HepG2 (cell line): ENCODE results near the gene ABHD6. TPM values are rescaled to one million over a fixed set of nuclear protein-coding genes. Genes with fewer than 3 reads are reported as not detected.

Experiments
- ATAC-seq: fragments of 200-7000 bp; cut with Tn5 transposase; 3 replicates; pipeline ENCODE4 v1.9.1; 2020; ENCODE audit warnings: mild to moderate bottlenecking, moderate library complexity
- BruUV-seq: library from RNA; stranded (reverse); fragments of 400-500 nt; replicated peaks from 2 replicates; lab custom pipeline; 2021; lab: Mats Ljungman, UMichigan
- CTCF ChIA-PET: fragments of 300-600 bp; formaldehyde crosslinking; extraction: SDS; loops from one replicate; lab custom pipeline; 2021; ENCODE audit warnings: low total read pairs, inconsistent platforms, low intra/inter-chr PET ratio; lab: Yijun Ruan, JAX
- POLR2A ChIA-PET: fragments of 350-600 bp; sonication (Branson Sonifier 250); formaldehyde crosslinking; loops from one replicate; lab custom pipeline; 2020; ENCODE audit warnings: antibody characterized with exemption, inconsistent platforms; lab: Yijun Ruan, JAX
- DNase-seq: peaks from one replicate; pipeline ENCODE4 v3.0.0-alpha.2; 2015; ENCODE audit warnings: low spot score
- FAIRE-seq: peaks from 3 replicates; lab custom pipeline; 2011; peaks lifted over from hg19 to GRCh38; lab: Jason Lieb, UNC
- H2AFZ ChIP-seq: one replicate; pipeline ENCODE4 v1.6.1; 2011; ENCODE audit warnings: low read length, inconsistent platforms
- H3K27ac ChIP-seq: fragments of 300-600 bp; 3 replicates; pipeline ENCODE4 v1.8.0; 2011; ENCODE audit warnings: mixed run types, mild to moderate bottlenecking, mixed read lengths, low read length, inconsistent platforms; ENCODE audit not compliant: insufficient read depth; ENCODE audit errors: extremely low read length
- H3K27me3 ChIP-seq, 2 experiments: fragments of 200-600 bp in 1 of 2; 2 replicates in 1 of 2; 3 replicates in 1 of 2; pipeline versions ENCODE4 v1.6.0 to v1.8.0; 2011; ENCODE audit warnings: low read length in 2 of 2, mild to moderate bottlenecking in 2 of 2, moderate library complexity in 2 of 2, inconsistent platforms in 1 of 2; ENCODE audit not compliant: insufficient read depth in 2 of 2, control insufficient read depth in 1 of 2
- H3K36me3 ChIP-seq, 2 experiments: fragments of 200-600 bp in 1 of 2; replicated peaks in 1 of 2; 2 replicates in 1 of 2; 3 replicates in 1 of 2; pipeline versions ENCODE4 v1.5.1 to v1.8.0; 2011; ENCODE audit warnings: low read length in 2 of 2, inconsistent platforms in 1 of 2; ENCODE audit not compliant: insufficient read depth in 2 of 2, control insufficient read depth in 1 of 2
- H3K4me1 ChIP-seq: 2 replicates; pipeline ENCODE4 v1.5.1; 2012; ENCODE audit warnings: low read length, inconsistent platforms; ENCODE audit not compliant: insufficient read depth
- H3K4me2 ChIP-seq: 2 replicates; pipeline ENCODE4 v1.6.0; 2011; ENCODE audit warnings: low read depth, low read length, inconsistent platforms
- H3K4me3 ChIP-seq, 3 experiments: fragments of 200-600 bp in 1 of 3; sonication (generic), shearing (Covaris generic) in 1 of 3; replicated peaks in 1 of 3; 2 replicates each; pipeline ENCODE4 v1.5.1; 2011 to 2016; ENCODE audit warnings: low read length in 3 of 3, inconsistent platforms in 2 of 3, low read depth in 2 of 3, mild to moderate bottlenecking in 2 of 3, control low read depth in 1 of 3, mixed read lengths in 1 of 3; ENCODE audit not compliant: insufficient read depth in 1 of 3
- H3K79me2 ChIP-seq: one replicate; pipeline ENCODE4 v1.6.1; 2011; ENCODE audit warnings: low read length, inconsistent platforms; ENCODE audit not compliant: insufficient read depth
- H3K9ac ChIP-seq: 2 replicates; pipeline ENCODE4 v1.6.0; 2011; ENCODE audit warnings: mild to moderate bottlenecking, low read depth, low read length, inconsistent platforms; ENCODE audit not compliant: insufficient read depth
- H3K9me3 ChIP-seq: 2 replicates; pipeline ENCODE4 v1.5.1; 2012; ENCODE audit warnings: mild to moderate bottlenecking, low read length
- H4K20me1 ChIP-seq: 2 replicates; pipeline ENCODE4 v1.6.0; 2011; ENCODE audit warnings: inconsistent platforms, mild to moderate bottlenecking, low read length, moderate library complexity; ENCODE audit not compliant: insufficient read depth
- CHD4 ChIP-seq: fragments of 200-600 bp; sonication (generic); IDR thresholded peaks from 2 replicates; pipeline ENCODE4 v1.7.0; 2017; ENCODE audit warnings: mild to moderate bottlenecking, low read length, borderline replicate concordance
- NAIF1 ChIP-seq: sonication (generic); formaldehyde crosslinking; IDR thresholded peaks from 2 replicates; pipeline ENCODE4 v1.5.0; 2020; ENCODE audit warnings: mild to moderate bottlenecking, missing genetic modification reagents, borderline replicate concordance
- SMARCC2 ChIP-seq: fragments of 450-650 bp; IDR thresholded peaks from 2 replicates; pipeline ENCODE4 v1.6.1; 2017; ENCODE audit warnings: antibody characterized with exemption, mild to moderate bottlenecking
- TAF1 ChIP-seq: sonication (generic); formaldehyde crosslinking; IDR thresholded peaks from 2 replicates; pipeline ENCODE4 v1.4.0; 2020; ENCODE audit warnings: missing genetic modification reagents
- TBX2 ChIP-seq: sonication (generic); formaldehyde crosslinking; IDR thresholded peaks from 2 replicates; pipeline ENCODE4 v1.5.0; 2020; ENCODE audit warnings: missing genetic modification reagents, mild to moderate bottlenecking, borderline replicate concordance
- TOPORS ChIP-seq: sonication (generic); formaldehyde crosslinking; IDR thresholded peaks from 2 replicates; pipeline ENCODE4 v1.8.0; 2023; ENCODE audit warnings: mild to moderate bottlenecking, missing genetic modification reagents
- ZNF468 ChIP-seq: sonication (generic); formaldehyde crosslinking; IDR thresholded peaks from 2 replicates; pipeline ENCODE4 v1.8.0; 2022; ENCODE audit warnings: mild to moderate bottlenecking, moderate library complexity, missing genetic modification reagents
- ZNF484 ChIP-seq: sonication (generic); formaldehyde crosslinking; IDR thresholded peaks from 2 replicates; pipeline ENCODE4 v1.5.1; 2020; ENCODE audit warnings: mild to moderate bottlenecking, low read depth, missing genetic modification reagents, borderline replicate concordance
- ZNF563 ChIP-seq: sonication (generic); formaldehyde crosslinking; IDR thresholded peaks from 2 replicates; pipeline ENCODE4 v1.8.0; 2022; ENCODE audit warnings: mild to moderate bottlenecking, moderate library complexity, missing genetic modification reagents
- ZNF589 ChIP-seq: sonication (generic); formaldehyde crosslinking; conservative IDR thresholded peaks from 2 replicates; pipeline ENCODE4 v1.8.0; 2022; ENCODE audit warnings: mild to moderate bottlenecking, moderate library complexity, missing genetic modification reagents
- ZNF598 ChIP-seq: sonication (generic); formaldehyde crosslinking; IDR thresholded peaks from 2 replicates; pipeline ENCODE4 v1.5.1; 2020; ENCODE audit warnings: mild to moderate bottlenecking, missing genetic modification reagents, borderline replicate concordance
- ZNF720 ChIP-seq: sonication (generic); formaldehyde crosslinking; IDR thresholded peaks from 2 replicates; pipeline ENCODE4 v1.4.0; 2020; ENCODE audit warnings: missing genetic modification reagents
- WGBS: methylation state at CpG from one replicate; pipeline ENCODE4 v1.1.6; 2017; ENCODE audit warnings: low lambda C conversion rate; 5-methylcytosine and 5-hydroxymethylcytosine counted together
- in situ Hi-C: cut with HindIII; loops from 2 replicates; pipeline ENCODE4 v1.10.0; 2017; ENCODE audit warnings: low pct_unique_long_range_greater_than_20kb; ENCODE audit not compliant: extremely low pct_ligation_motif_present
- intact Hi-C: fragments of 100-400 bp; cut with micrococcal nuclease; formaldehyde crosslinking; loops from one replicate; pipeline ENCODE4 v1.10.0; 2022; ENCODE audit not compliant: unreplicated experiment
- polyA plus RNA-seq, 8 experiments: library from polyadenylated mRNA; depleted of rRNA in 3 of 8; stranded (reverse) in 7 of 8; unstranded in 1 of 8; fragments of >200 nt; fragmentation: Illumina TruSeq in 4 of 8; extraction: Trizol in 4 of 8; gene quantifications; 2 replicates each; pipeline versions ENCODE4 v1.2.1 to v1.2.3, GENCODE V29; 2011 to 2016; ENCODE audit warnings: low read depth in 4 of 8, missing spikeins in 1 of 8, mixed read lengths in 1 of 8; ENCODE audit not compliant: insufficient read depth in 1 of 8
- total RNA-seq, 5 experiments: library from RNA; depleted of rRNA; stranded (reverse); fragments of >200 nt; fragmentation: Illumina TruSeq; extraction: Trizol; gene quantifications; 2 replicates each; pipeline ENCODE4 v1.2.3, GENCODE V29; 2016; ENCODE audit warnings: low read depth in 1 of 5
- TF ChIP-seq, protein P1 (sequence below): sonication (generic); formaldehyde crosslinking; IDR thresholded peaks from 2 replicates; pipeline ENCODE4 v1.8.0; 2022; ENCODE audit warnings: mild to moderate bottlenecking, missing genetic modification reagents
- TF ChIP-seq, protein P2 (sequence below): sonication (generic); formaldehyde crosslinking; IDR thresholded peaks from 2 replicates; pipeline ENCODE4 v1.8.1; 2022; ENCODE audit warnings: mild to moderate bottlenecking, missing genetic modification reagents

Gene ABHD6
- total and polyA plus RNA-seq, 2 of the 13 experiments (the other 11 are each of a cell fraction or from before 2014, with no cell fraction given) = 9.0 to 17.2 TPM

DNA sequence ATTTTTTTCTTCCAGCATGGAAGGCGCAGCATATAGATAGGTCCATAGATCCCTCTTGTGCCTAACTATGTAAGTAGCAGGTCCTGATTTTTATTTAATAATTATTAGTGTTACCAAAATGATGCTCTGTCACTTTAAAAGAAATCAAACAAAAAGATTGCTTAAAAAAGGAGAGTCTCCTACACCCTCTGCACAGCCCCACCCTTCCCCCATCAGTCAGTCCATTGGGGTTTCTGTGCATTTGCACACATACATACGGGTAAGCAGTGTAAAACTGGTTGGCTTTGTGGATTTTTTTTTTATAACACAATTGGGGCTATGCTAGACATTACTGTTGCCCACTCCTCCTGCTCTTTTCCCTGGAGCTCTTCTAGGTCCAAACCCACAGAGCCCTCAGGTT lies 61.5 kb downstream of the ABHD6 start:
- H3K9ac ChIP-seq = no peak overlapping the region
- CTCF ChIA-PET = interaction anchor here (1.0 to 2.4 kb wide), 4 partner anchors 82 to 132 kb away, joined by 3 to 38 read pairs (median 7); no protein-coding TSS in a partner anchor
- H3K27ac ChIP-seq = no peak overlapping the region
- no peak for FAIRE-seq
- peaks cover 21% of the 10 kb centered on the region for H3K4me1 ChIP-seq
- in situ Hi-C loops (no loop called here), intact Hi-C loops (no loop called here)
- H3K4me3 ChIP-seq = no peak overlapping the region
- POLR2A ChIA-PET = no interaction called here
- no peak for DNase-seq
- ATAC-seq = no peak
- no peak overlapping the region for H2AFZ ChIP-seq
- H3K79me2 ChIP-seq = no peaks in the 10 kb centered on the region
- no TSS peak for BruUV-seq
- no peaks in the 10 kb centered on the region for H3K9me3 ChIP-seq
- no peaks in the 10 kb centered on the region; a peak in 1 of 5 replicates for H3K36me3 ChIP-seq
- 68% methylated on average over 2 of the region's 2 CpGs for WGBS
- TF ChIP-seq TBX2 (CRISPR knock-in tag) (no peak), ZNF468 (CRISPR knock-in tag) (no peak), NAIF1 (CRISPR knock-in tag) (no peak), ZNF589 (CRISPR knock-in tag) (no peak), ZNF598 (CRISPR knock-in tag) (no peak), CHD4 (no peak), ZNF484 (CRISPR knock-in tag) (no peak), SMARCC2 (no peak), ZNF563 (no peak), TOPORS (CRISPR knock-in tag) (no peak), TAF1 (CRISPR knock-in tag) (no peak), ZNF720 (CRISPR knock-in tag) (no peak)
- TF ChIP-seq, protein P1, sequence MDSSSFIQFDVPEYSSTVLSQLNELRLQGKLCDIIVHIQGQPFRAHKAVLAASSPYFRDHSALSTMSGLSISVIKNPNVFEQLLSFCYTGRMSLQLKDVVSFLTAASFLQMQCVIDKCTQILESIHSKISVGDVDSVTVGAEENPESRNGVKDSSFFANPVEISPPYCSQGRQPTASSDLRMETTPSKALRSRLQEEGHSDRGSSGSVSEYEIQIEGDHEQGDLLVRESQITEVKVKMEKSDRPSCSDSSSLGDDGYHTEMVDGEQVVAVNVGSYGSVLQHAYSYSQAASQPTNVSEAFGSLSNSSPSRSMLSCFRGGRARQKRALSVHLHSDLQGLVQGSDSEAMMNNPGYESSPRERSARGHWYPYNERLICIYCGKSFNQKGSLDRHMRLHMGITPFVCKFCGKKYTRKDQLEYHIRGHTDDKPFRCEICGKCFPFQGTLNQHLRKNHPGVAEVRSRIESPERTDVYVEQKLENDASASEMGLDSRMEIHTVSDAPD (CRISPR knock-in tag) = no peak
- TF ChIP-seq, protein P2, sequence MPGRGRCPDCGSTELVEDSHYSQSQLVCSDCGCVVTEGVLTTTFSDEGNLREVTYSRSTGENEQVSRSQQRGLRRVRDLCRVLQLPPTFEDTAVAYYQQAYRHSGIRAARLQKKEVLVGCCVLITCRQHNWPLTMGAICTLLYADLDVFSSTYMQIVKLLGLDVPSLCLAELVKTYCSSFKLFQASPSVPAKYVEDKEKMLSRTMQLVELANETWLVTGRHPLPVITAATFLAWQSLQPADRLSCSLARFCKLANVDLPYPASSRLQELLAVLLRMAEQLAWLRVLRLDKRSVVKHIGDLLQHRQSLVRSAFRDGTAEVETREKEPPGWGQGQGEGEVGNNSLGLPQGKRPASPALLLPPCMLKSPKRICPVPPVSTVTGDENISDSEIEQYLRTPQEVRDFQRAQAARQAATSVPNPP (CRISPR knock-in tag) = no peak
- no peaks in the 10 kb centered on the region for H4K20me1 ChIP-seq
- no peak overlapping the region for H3K4me2 ChIP-seq
- H3K27me3 ChIP-seq = 0 out of 5 replicates have a peak, but pooled peaks cover 0 to 3% of the 10 kb centered on the region in 2 experiments
